Activated CD8-positive, alpha-beta memory T cell treated with anti-CD3 and anti-CD28 coated beads, Interleukin-2, amount 10 ng/mL, durations not matched to agents 7 days and 5 days (primary cell): ENCODE measurements around the gene PRSS38. TPM values are rescaled to one million over a fixed set of nuclear protein-coding genes. Genes with fewer than 3 reads are reported as not detected.

Experiments
- ATAC-seq: fragments of 150-1000 bp; cut with Tn5 transposase; one replicate; pipeline ENCODE4 v1.10.0; 2021; ENCODE audit warnings: moderate library complexity
- CTCF ChIA-PET: fragments of 350-600 bp; sonication (Branson Sonifier 250); formaldehyde crosslinking; loops from one replicate; lab custom pipeline; 2021; ENCODE audit warnings: antibody characterized with exemption; lab: Charles Lee
- DNase-seq: peaks from one replicate; pipeline ENCODE4 v3.0.0-alpha.2; 2020
- H3K27ac Mint-ChIP-seq: one replicate; pipeline ENCODE4 v1.8.0; 2021; ENCODE audit warnings: mild to moderate bottlenecking, mixed read lengths
- H3K27me3 Mint-ChIP-seq: one replicate; pipeline ENCODE4 v1.8.0; 2021; ENCODE audit warnings: mixed read lengths
- H3K36me3 Mint-ChIP-seq: one replicate; pipeline ENCODE4 v1.8.0; 2021; ENCODE audit warnings: mild to moderate bottlenecking, mixed read lengths
- H3K4me1 Mint-ChIP-seq: one replicate; pipeline ENCODE4 v1.8.0; 2021; ENCODE audit warnings: mixed read lengths
- H3K4me3 Mint-ChIP-seq: one replicate; pipeline ENCODE4 v1.8.0; 2021; ENCODE audit warnings: mild to moderate bottlenecking, moderate library complexity, mixed read lengths
- H3K9me3 Mint-ChIP-seq: one replicate; pipeline ENCODE4 v1.8.0; 2022; ENCODE audit warnings: low read depth, mixed read lengths
- total RNA-seq, 2 experiments: library from RNA; stranded (reverse); gene quantifications; one replicate each; pipeline ENCODE4 v1.2.3, GENCODE V29; 2021

The PRSS38 gene
- total RNA-seq, 2 experiments from 2014 or later: not detected

DNA sequence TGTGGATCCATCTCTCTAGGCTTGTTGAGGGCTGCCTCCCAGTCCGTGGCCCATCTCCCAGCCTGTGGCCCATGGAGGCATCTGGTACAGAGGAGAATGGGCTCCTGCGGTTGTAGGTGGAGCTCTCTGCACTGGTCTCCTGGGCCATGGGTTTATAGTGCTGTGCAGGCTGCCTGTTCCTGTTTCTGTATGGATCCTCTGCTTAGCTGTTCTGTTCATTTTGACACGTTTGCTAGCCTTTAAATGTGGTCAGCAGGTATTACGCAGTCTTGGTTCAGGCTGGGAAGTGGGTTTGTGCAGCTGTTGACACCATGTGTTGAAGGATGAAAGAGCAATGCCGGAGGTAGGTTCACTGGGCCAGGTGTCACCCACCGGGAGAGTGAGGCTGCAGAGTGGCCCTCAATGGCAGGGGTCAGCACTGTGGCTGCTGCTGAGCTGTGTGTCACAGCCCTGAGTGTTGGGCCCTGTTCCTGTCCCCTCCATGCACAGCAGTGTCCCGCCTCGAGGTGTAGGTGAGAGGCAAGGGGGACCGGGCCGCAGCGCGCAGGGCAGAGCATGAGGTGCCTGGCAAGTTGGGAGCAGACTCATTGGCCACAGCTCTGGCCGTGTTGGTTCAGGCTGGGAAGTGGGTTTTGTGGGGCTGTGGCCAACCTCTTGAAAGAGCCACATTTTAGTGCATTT, 41.3 kb upstream of the PRSS38 start:
- DNase-seq: peak; percentile 82
- H3K27ac Mint-ChIP-seq: peak overlapping the region; percentile 79
- no peaks in the 10 kb centered on the region for H3K27me3 Mint-ChIP-seq
- peaks cover 31% of the 10 kb centered on the region for H3K36me3 Mint-ChIP-seq
- CTCF ChIA-PET: interaction anchor here (1.0 to 5.0 kb wide), 5 partner anchors 10 to 231 kb away, joined by 4 to 59 read pairs (median 5); no protein-coding TSS in a partner anchor
- peak; percentile 85 for ATAC-seq
- peak overlapping the region; percentile 27 for H3K4me3 Mint-ChIP-seq
- H3K4me1 Mint-ChIP-seq: peaks cover 46% of the 10 kb centered on the region
- H3K9me3 Mint-ChIP-seq: no peaks in the 10 kb centered on the region

- Mint-ChIP-seq H3K27ac (no peak overlapping the region), H3K4me1 (peaks cover 46% of the 10 kb centered on the region), H3K27me3 (no peaks in the 10 kb centered on the region), H3K4me3 (no peak overlapping the region), H3K36me3 (peaks cover 29% of the 10 kb centered on the region), H3K9me3 (no peaks in the 10 kb centered on the region)
- DNase-seq (no peak), ATAC-seq (peak; percentile 4)
- CTCF ChIA-PET: interaction anchor here (1.7 to 5.0 kb wide), 2 partner anchors 11 to 232 kb away, joined by 4 to 59 read pairs; no protein-coding TSS in a partner anchor
These were observed 40.4 kb upstream of the PRSS38 start for GRCh38 chr1:227774821-227775661.

DNA sequence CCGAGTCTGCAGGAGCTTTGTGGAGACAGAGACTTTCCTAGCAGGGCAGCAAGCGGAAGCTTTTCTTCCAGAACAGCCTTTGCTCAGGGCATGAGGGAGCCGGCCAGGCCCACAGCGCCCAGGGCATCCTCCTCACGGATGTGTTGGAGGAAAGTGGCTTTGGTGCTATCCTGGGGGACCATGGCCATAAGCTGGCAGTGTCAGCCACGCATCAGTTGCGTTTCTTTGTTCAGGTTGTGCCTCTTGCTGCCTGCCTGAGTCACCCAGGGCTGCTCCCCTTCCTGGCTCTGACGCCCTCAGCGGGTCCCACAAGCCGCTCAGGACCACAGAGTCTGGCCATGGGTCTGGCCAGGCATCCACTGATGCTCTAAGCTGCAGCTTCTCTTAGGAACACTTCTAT, 39.6 kb upstream of the PRSS38 start:
- no peak for ATAC-seq
- CTCF ChIA-PET: interaction anchor here (1.7 to 5.0 kb wide), 2 partner anchors 12 to 233 kb away, joined by 4 to 59 read pairs; no protein-coding TSS in a partner anchor
- peaks cover 28% of the 10 kb centered on the region for H3K36me3 Mint-ChIP-seq
- H3K9me3 Mint-ChIP-seq: no peaks in the 10 kb centered on the region
- no peak for DNase-seq
- peak overlapping the region; percentile 28 for H3K27ac Mint-ChIP-seq
- H3K27me3 Mint-ChIP-seq: no peaks in the 10 kb centered on the region
- H3K4me1 Mint-ChIP-seq: peaks cover 46% of the 10 kb centered on the region
- no peak overlapping the region for H3K4me3 Mint-ChIP-seq

GRCh38 chr1:227776331-227776771, 39.1 kb upstream of the PRSS38 start:
- Mint-ChIP-seq H3K4me3 (no peak overlapping the region), H3K27ac (peak overlapping the region; percentile 28), H3K4me1 (peaks cover 46% of the 10 kb centered on the region), H3K36me3 (peaks cover 26% of the 10 kb centered on the region), H3K27me3 (no peaks in the 10 kb centered on the region), H3K9me3 (no peaks in the 10 kb centered on the region)
- CTCF ChIA-PET: interaction anchor here (1.0 to 5.0 kb wide), 2 partner anchors 12 kb away, joined by 3 to 59 read pairs; no protein-coding TSS in a partner anchor
- ATAC-seq (no peak), DNase-seq (no peak)

DNA sequence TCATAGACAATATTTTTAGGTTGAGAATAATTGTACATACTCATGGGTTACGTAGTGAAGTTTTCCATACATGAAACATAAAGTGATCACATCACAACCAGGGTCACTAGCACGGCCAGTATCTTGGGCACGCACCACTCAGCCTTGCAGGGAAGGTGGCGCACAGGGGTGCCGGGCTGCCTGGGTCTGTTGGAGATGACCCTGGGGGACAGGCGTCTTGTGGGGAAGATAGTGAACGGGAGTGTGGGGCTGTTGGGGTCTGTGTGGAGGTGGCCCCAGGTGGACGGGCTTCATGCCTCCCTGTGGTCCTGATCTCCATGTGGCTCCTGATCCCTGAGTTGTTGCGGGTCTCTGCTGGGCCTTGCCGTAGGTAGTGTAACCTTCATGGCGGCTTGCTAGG, 38.3 kb upstream of the PRSS38 start:
- Mint-ChIP-seq H3K9me3 (no peaks in the 10 kb centered on the region), H3K27me3 (no peaks in the 10 kb centered on the region), H3K27ac (no peak overlapping the region), H3K4me1 (peaks cover 43% of the 10 kb centered on the region), H3K4me3 (no peak overlapping the region), H3K36me3 (peaks cover 23% of the 10 kb centered on the region)
- CTCF ChIA-PET: interaction anchor here (1.0 kb wide), 1 partner anchor 11 kb away, joined by 3 read pairs; no protein-coding TSS in a partner anchor
- ATAC-seq (no peak), DNase-seq (no peak)

DNA sequence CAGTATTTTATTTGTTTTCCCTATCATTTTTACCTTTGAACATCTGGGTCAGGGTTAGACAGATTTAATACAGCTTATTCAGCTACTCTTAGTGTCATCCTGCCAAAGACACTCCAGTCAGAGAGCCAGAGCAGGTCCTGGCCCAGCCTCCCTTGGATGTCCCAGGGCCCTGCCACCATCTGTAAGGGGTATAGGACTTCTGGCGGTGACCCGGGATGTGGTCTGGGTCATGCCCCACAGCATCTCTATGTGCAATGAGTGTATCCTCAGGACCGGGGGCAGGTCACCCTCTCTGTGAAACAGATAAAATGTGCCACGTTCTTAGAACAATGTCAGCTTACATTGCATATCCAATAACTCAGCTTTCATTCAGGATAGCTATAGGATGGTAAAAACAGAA, 37.8 kb upstream of the PRSS38 start:
- H3K27ac Mint-ChIP-seq: no peak overlapping the region
- CTCF ChIA-PET: interaction anchor here (1.6 kb wide), 1 partner anchor 12 kb away, joined by 6 read pairs; no protein-coding TSS in a partner anchor

DNA sequence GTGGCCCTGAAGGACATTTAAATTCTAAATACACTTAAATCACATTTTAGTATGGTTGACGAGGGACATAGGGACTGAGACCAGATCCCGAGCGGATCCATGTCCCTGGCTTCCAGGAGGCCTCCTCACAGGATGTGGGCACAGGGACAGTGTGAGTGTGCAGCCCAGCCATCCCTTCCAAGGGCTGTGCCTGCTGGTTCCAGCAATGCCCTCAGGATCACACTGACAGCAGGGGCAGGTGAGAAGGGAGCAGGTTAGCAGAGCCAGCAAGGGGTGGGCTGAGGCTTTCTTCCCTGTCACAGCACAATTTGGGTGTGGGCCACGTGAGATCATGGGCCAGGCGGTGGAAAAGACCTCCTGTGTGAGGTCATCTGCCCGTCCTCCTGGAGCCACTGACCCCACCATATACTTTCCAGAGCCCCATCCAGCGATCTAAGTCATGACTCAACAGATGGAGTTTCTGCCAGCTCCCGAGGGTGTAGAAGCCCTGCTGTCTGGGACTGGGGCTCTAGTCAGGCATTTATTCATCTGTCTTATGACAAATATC, 37.0 kb upstream of the PRSS38 start:
- no peaks in the 10 kb centered on the region for H3K9me3 Mint-ChIP-seq
- ATAC-seq: no peak
- peaks cover 20% of the 10 kb centered on the region for H3K36me3 Mint-ChIP-seq
- CTCF ChIA-PET: interaction anchor here (1.6 kb wide), 1 partner anchor 13 kb away, joined by 6 read pairs; no protein-coding TSS in a partner anchor
- no peak overlapping the region for H3K4me3 Mint-ChIP-seq
- H3K4me1 Mint-ChIP-seq: peaks cover 33% of the 10 kb centered on the region
- no peaks in the 10 kb centered on the region for H3K27me3 Mint-ChIP-seq
- H3K27ac Mint-ChIP-seq: no peak overlapping the region
- DNase-seq: no peak

More for the DNA sequence above, 37.8 kb upstream of the PRSS38 start:
- ATAC-seq (no peak), DNase-seq (no peak)
- H3K27me3 Mint-ChIP-seq: no peaks in the 10 kb centered on the region
- no peak overlapping the region for H3K4me3 Mint-ChIP-seq
- peaks cover 21% of the 10 kb centered on the region for H3K36me3 Mint-ChIP-seq
- no peaks in the 10 kb centered on the region for H3K9me3 Mint-ChIP-seq
- H3K4me1 Mint-ChIP-seq: peaks cover 38% of the 10 kb centered on the region

DNA sequence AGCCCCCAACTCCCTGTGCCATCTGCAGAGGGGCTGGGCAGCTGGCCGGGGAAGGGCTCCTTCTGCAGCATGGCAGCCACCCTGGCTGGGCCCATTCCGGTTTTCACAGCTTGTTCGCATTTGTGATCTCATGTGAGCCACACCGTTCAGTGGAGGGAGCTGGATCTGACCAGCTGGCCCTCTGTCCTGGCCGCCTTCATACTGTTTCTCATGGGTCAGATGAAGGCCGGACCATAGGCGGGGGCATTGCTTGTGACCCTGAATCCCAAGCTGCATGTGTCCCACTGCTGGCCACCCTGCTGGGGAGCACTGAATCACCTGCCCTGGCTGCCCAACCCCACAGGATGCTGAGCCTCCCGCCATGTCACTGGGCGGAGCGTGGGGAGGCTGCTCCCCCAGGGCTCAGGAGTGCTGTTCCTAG, 36.4 kb upstream of the PRSS38 start:
- DNase-seq: no peak
- no peaks in the 10 kb centered on the region for H3K9me3 Mint-ChIP-seq
- no peak for ATAC-seq
- CTCF ChIA-PET: interaction anchor here (1.6 kb wide), 1 partner anchor 13 kb away, joined by 6 read pairs; no protein-coding TSS in a partner anchor
- H3K27ac Mint-ChIP-seq: no peak overlapping the region
- peaks cover 15% of the 10 kb centered on the region for H3K36me3 Mint-ChIP-seq
- H3K27me3 Mint-ChIP-seq: no peaks in the 10 kb centered on the region
- H3K4me1 Mint-ChIP-seq: peaks cover 27% of the 10 kb centered on the region
- H3K4me3 Mint-ChIP-seq: no peak overlapping the region

DNA sequence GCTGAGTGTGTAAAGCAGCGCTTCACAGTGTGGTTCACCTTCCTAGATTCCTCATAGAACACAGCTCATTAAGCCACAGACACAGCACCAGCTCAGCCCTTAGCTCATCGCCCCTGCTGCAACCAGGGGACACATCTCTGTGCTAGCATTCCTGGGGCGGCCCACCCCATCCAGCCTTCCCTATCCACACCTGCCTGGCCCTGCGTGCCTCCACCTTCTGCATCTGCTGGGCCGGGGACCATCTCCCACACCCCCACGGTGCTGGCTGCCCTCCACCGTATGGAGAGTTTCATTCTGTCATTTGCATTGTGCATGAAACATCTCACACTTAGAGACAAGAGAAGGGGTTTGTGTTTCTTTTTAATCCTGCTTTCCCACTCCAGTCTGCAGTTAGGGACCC, 35.8 kb upstream of the PRSS38 start:
- Mint-ChIP-seq H3K36me3 (peaks cover 11% of the 10 kb centered on the region), H3K9me3 (no peaks in the 10 kb centered on the region), H3K4me1 (peaks cover 21% of the 10 kb centered on the region), H3K4me3 (no peak overlapping the region), H3K27me3 (no peaks in the 10 kb centered on the region), H3K27ac (no peak overlapping the region)
- DNase-seq: peak; percentile 26
- CTCF ChIA-PET: no interaction called here
- ATAC-seq: no peak

- ATAC-seq: no peak
- Mint-ChIP-seq H3K27ac (no peak overlapping the region), H3K9me3 (no peaks in the 10 kb centered on the region), H3K4me3 (no peak overlapping the region), H3K36me3 (peaks cover 11% of the 10 kb centered on the region), H3K4me1 (peaks cover 14% of the 10 kb centered on the region), H3K27me3 (no peaks in the 10 kb centered on the region)
- peak; percentile 22 for DNase-seq
- CTCF ChIA-PET: no interaction called here
These were observed 35.1 kb upstream of the PRSS38 start for GRCh38 chr1:227780101-227781044.

GRCh38 chr1:227781314-227781930, 34.1 kb upstream of the PRSS38 start:
- Mint-ChIP-seq H3K27me3 (peaks cover 6% of the 10 kb centered on the region), H3K4me3 (no peak overlapping the region), H3K27ac (no peak overlapping the region), H3K36me3 (peaks cover 8% of the 10 kb centered on the region), H3K4me1 (peaks cover 5% of the 10 kb centered on the region), H3K9me3 (no peaks in the 10 kb centered on the region)
- DNase-seq (peak; percentile 37), ATAC-seq (no peak)
- CTCF ChIA-PET: no interaction called here

GRCh38 chr1:227782226-227782625, 33.2 kb upstream of the PRSS38 start:
- CTCF ChIA-PET: no interaction called here

More at GRCh38 chr1:227782226-227782625, 33.2 kb upstream of the PRSS38 start:
- H3K27ac Mint-ChIP-seq: no peak overlapping the region
- H3K27me3 Mint-ChIP-seq: peaks cover 8% of the 10 kb centered on the region
- DNase-seq (peak; percentile 29), ATAC-seq (no peak)
- H3K4me1 Mint-ChIP-seq: peaks cover 5% of the 10 kb centered on the region
- H3K4me3 Mint-ChIP-seq: no peak overlapping the region
- H3K36me3 Mint-ChIP-seq: peaks cover 5% of the 10 kb centered on the region
- H3K9me3 Mint-ChIP-seq: no peaks in the 10 kb centered on the region
